Endothelial cell of umbilical vein (primary cell): ENCODE data around the gene CFTR. TPM values are rescaled to one million over a fixed set of nuclear protein-coding genes. Genes with fewer than 3 reads are reported as not detected.

Experiments
- BruUV-seq: library from RNA; stranded (reverse); fragments of 400-500 nt; replicated peaks from 2 replicates; lab custom pipeline; 2021; lab: Mats Ljungman, UMichigan
- CTCF ChIA-PET: fragments of 300-600, 350-600 bp; sonication (Branson Sonifier 250); formaldehyde crosslinking; loops from one replicate; lab custom pipeline; 2021; ENCODE audit warnings: antibody characterized with exemption, inconsistent platforms; lab: Charles Lee
- POLR2A ChIA-PET: fragments of 300-600, 350-600 bp; sonication (Branson Sonifier 250); formaldehyde crosslinking; loops from one replicate; lab custom pipeline; 2021; ENCODE audit warnings: antibody characterized with exemption, inconsistent platforms; lab: Charles Lee
- DNase-seq: peaks from one replicate; pipeline ENCODE4 v3.0.0-alpha.2; 2011; ENCODE audit warnings: low read depth, low spot score
- FAIRE-seq: peaks from 2 replicates; lab custom pipeline; 2011; peaks lifted over from hg19 to GRCh38; lab: Jason Lieb, UNC
- H2AFZ ChIP-seq: 2 replicates; pipeline ENCODE4 v1.6.0; 2012; ENCODE audit warnings: low read depth, low read length, control low read depth, inconsistent platforms
- H3K27ac ChIP-seq: 2 replicates; pipeline ENCODE4 v1.5.1; 2011; ENCODE audit warnings: low read depth, mild to moderate bottlenecking, control low read depth, low read length, moderate library complexity; ENCODE audit not compliant: insufficient read depth
- H3K27me3 ChIP-seq, 2 experiments: 2 replicates each; pipeline versions ENCODE4 v1.6.0 to v1.6.1; 2011; ENCODE audit warnings: low read length in 2 of 2, mixed read lengths in 1 of 2; ENCODE audit not compliant: control insufficient read depth in 2 of 2, insufficient read depth in 2 of 2
- H3K36me3 ChIP-seq, 2 experiments: 2 replicates in 1 of 2; 3 replicates in 1 of 2; pipeline ENCODE4 v1.5.1; 2011; ENCODE audit warnings: low read length in 2 of 2, mild to moderate bottlenecking in 1 of 2, moderate library complexity in 1 of 2; ENCODE audit not compliant: control insufficient read depth in 2 of 2, insufficient read depth in 2 of 2; ENCODE audit errors: extremely low read depth in 1 of 2
- H3K4me1 ChIP-seq: 3 replicates; pipeline ENCODE4 v1.5.1; 2011; ENCODE audit warnings: mild to moderate bottlenecking, low read length; ENCODE audit not compliant: control insufficient read depth, insufficient read depth; ENCODE audit errors: extremely low read depth
- H3K4me2 ChIP-seq: 2 replicates; pipeline ENCODE4 v1.6.1; 2011; ENCODE audit warnings: low read length, control low read depth, mixed read lengths; ENCODE audit not compliant: insufficient read depth
- H3K4me3 ChIP-seq, 3 experiments: fragments of 200-600 bp in 1 of 3; sonication (generic), shearing (Covaris generic) in 1 of 3; replicated peaks in 1 of 3; 2 replicates each; pipeline ENCODE4 v1.5.1; 2011 to 2016; ENCODE audit warnings: control low read depth in 3 of 3, low read length in 3 of 3, mild to moderate bottlenecking in 2 of 3, inconsistent platforms in 1 of 3, low read depth in 1 of 3, moderate library complexity in 1 of 3; ENCODE audit not compliant: insufficient read depth in 1 of 3
- H3K79me2 ChIP-seq: 2 replicates; pipeline ENCODE4 v1.6.0; 2012; ENCODE audit warnings: low read length, inconsistent platforms; ENCODE audit not compliant: control insufficient read depth, insufficient read depth
- H3K9ac ChIP-seq: replicated peaks from 2 replicates; pipeline ENCODE3; 2011; ENCODE audit warnings: low read length, control low read depth; ENCODE audit not compliant: insufficient read depth; ENCODE audit errors: extremely low read depth
- H3K9me1 ChIP-seq: replicated peaks from 3 replicates; pipeline ENCODE4 v1.6.0; 2011; ENCODE audit warnings: mild to moderate bottlenecking, low read length; ENCODE audit not compliant: control insufficient read depth, insufficient read depth; ENCODE audit errors: extremely low read depth
- H3K9me3 ChIP-seq: replicated peaks from 2 replicates; pipeline ENCODE4 v1.5.1; 2012; ENCODE audit warnings: low read length, inconsistent platforms; ENCODE audit not compliant: control insufficient read depth, insufficient read depth
- H4K20me1 ChIP-seq: replicated peaks from 2 replicates; pipeline ENCODE3; 2011; ENCODE audit warnings: mild to moderate bottlenecking, low read length; ENCODE audit not compliant: control insufficient read depth, insufficient read depth; ENCODE audit errors: extremely low read depth
- CTCF ChIP-seq, 2 donors: IDR thresholded peaks; 1 replicate in 1 of 2; 2 replicates in 1 of 2; pipeline ENCODE4 v1.5.1; 2011; ENCODE audit warnings: low read length in 2 of 2, mild to moderate bottlenecking in 2 of 2, moderate library complexity in 2 of 2, control low read depth in 1 of 2, inconsistent platforms in 1 of 2, low read depth in 1 of 2; ENCODE audit not compliant: insufficient read depth in 1 of 2; ENCODE audit errors: extremely low read depth in 1 of 2
- EZH2 ChIP-seq: IDR thresholded peaks from 2 replicates; pipeline ENCODE4 v1.6.1; 2012; ENCODE audit warnings: borderline replicate concordance, low read depth, mild to moderate bottlenecking, moderate library complexity, low read length, inconsistent platforms; ENCODE audit not compliant: severe bottlenecking
- FOS ChIP-seq: IDR thresholded peaks from 2 replicates; pipeline ENCODE4 v1.6.1; 2011; ENCODE audit warnings: mild to moderate bottlenecking, low read length, moderate library complexity, borderline replicate concordance; ENCODE audit not compliant: insufficient read depth
- GATA2 ChIP-seq: IDR thresholded peaks from 2 replicates; pipeline ENCODE4 v1.7.0; 2011; ENCODE audit warnings: low read depth, mild to moderate bottlenecking, moderate library complexity, mixed read lengths, low read length; ENCODE audit not compliant: insufficient read length, insufficient read depth
- JUN ChIP-seq: IDR thresholded peaks from 2 replicates; pipeline ENCODE4 v1.6.1; 2011; ENCODE audit warnings: borderline replicate concordance, low read depth; ENCODE audit not compliant: insufficient read length, insufficient read depth
- POLR2AphosphoS5 ChIP-seq: IDR thresholded peaks from 2 replicates; pipeline ENCODE4 v1.6.1; 2012; ENCODE audit warnings: low read depth, mild to moderate bottlenecking, control low read depth, low read length, moderate library complexity; ENCODE audit not compliant: insufficient read depth
- dilution Hi-C: fragments of 300-500 bp; cut with MboI; formaldehyde crosslinking; loops from one replicate; pipeline ENCODE4 v1.15.0; 2019; ENCODE audit warnings: low sequenced_read_pairs; ENCODE audit not compliant: extremely low pct_ligation_motif_present
- intact Hi-C: fragments of 100-400 bp; cut with micrococcal nuclease; formaldehyde crosslinking; loops from one replicate; pipeline ENCODE4 v1.10.0; 2022
- polyA plus RNA-seq, 4 experiments: library from polyadenylated mRNA; depleted of rRNA in 3 of 4; stranded (reverse) in 3 of 4; unstranded in 1 of 4; fragments of >200 nt; gene quantifications; 2 replicates each; pipeline versions ENCODE4 v1.2.1 to v1.2.3, GENCODE V29; 2011 to 2012; ENCODE audit warnings: missing spikeins in 1 of 4
- total RNA-seq: library from RNA; stranded (reverse); gene quantifications from 2 replicates; pipeline ENCODE4 v1.2.3, GENCODE V29; 2021

CFTR gene
- total and polyA plus RNA-seq, 2 donors (not counting 3 experiments of a cell fraction or from before 2014, with no cell fraction given): 0.03 TPM; not detected in 1

GRCh38 chr7:117654780-117655179, 175.0 kb downstream of the CFTR start:
- H3K9me1 ChIP-seq: no peaks in the 10 kb centered on the region
- no TSS peak for BruUV-seq
- no peak overlapping the region for H2AFZ ChIP-seq
- H3K4me2 ChIP-seq: no peak overlapping the region
- DNase-seq: peak; percentile 57
- H3K36me3 ChIP-seq: no peaks in the 10 kb centered on the region
- dilution Hi-C loops (no loop called here), intact Hi-C loops (no loop called here)
- TF ChIP-seq JUN (no peak), CTCF (IDR thresholded peaks at IDR 0.05; ENCODE audit: extremely low read depth in 1 of 2, insufficient read depth in 1 of 2, low read depth in 1 of 2, low read length in 2 of 2) (no peak), GATA2 (no peak)
- no peaks in the 10 kb centered on the region for H3K79me2 ChIP-seq
- H3K4me3 ChIP-seq: no peak overlapping the region
- peak; percentile 35 for FAIRE-seq
- POLR2A ChIA-PET: no interaction called here
- no peaks in the 10 kb centered on the region for H3K9me3 ChIP-seq
- CTCF ChIA-PET: interaction anchor here (1.5 kb wide), 1 partner anchor 11 kb away, joined by 4 read pairs; no protein-coding TSS in a partner anchor
- H3K9ac ChIP-seq: no peak overlapping the region
- no peaks in the 10 kb centered on the region for H3K27me3 ChIP-seq
- H3K4me1 ChIP-seq: no peaks in the 10 kb centered on the region
- no peaks in the 10 kb centered on the region for H4K20me1 ChIP-seq
- no peak overlapping the region for H3K27ac ChIP-seq

GRCh38 chr7:117656806-117657205, 177.0 kb downstream of the CFTR start:
- no peak overlapping the region for H2AFZ ChIP-seq
- no peak overlapping the region for H3K9ac ChIP-seq
- no peaks in the 10 kb centered on the region for H3K9me1 ChIP-seq
- dilution Hi-C loops (no loop called here), intact Hi-C loops (no loop called here)
- no peaks in the 10 kb centered on the region for H3K9me3 ChIP-seq
- FAIRE-seq (no peak), DNase-seq (no peak)
- POLR2A ChIA-PET: no interaction called here
- H3K4me3 ChIP-seq: no peak overlapping the region
- no peaks in the 10 kb centered on the region for H3K36me3 ChIP-seq
- BruUV-seq: no TSS peak
- no peaks in the 10 kb centered on the region for H4K20me1 ChIP-seq
- no peak overlapping the region for H3K4me2 ChIP-seq
- no peaks in the 10 kb centered on the region for H3K79me2 ChIP-seq
- CTCF ChIA-PET: no interaction called here
- H3K27ac ChIP-seq: no peak overlapping the region
- TF ChIP-seq GATA2 (no peak), POLR2AphosphoS5 (no peak), CTCF (IDR thresholded peaks at IDR 0.05; ENCODE audit: extremely low read depth in 1 of 2, insufficient read depth in 1 of 2, low read depth in 1 of 2, low read length in 2 of 2) (no peak), FOS (no peak), EZH2 (no peak)
- no peaks in the 10 kb centered on the region for H3K4me1 ChIP-seq
- H3K27me3 ChIP-seq: no peaks in the 10 kb centered on the region
